ENCODE results near the gene GRK5.

- TF ChIP-seq CTCF (IDR thresholded peaks at IDR 0.05) (no peak), POLR2A (IDR thresholded peaks at IDR 0.05) (no peak)
Observed at GRCh38 chr10:119235356-119235755, 28.0 kb downstream of the GRK5 start.

Data from right lobe of liver (tissue), 4 donors.